ENCODE data around the gene NLRP6.

GRCh38 chr11:280706-281485, 2.7 kb downstream of the NLRP6 start:
- TF ChIP-seq CTCF (IDR thresholded peaks at IDR 0.05; ENCODE audit: low read depth, low read length) = no peak
- TF ChIP-seq EZH2phosphoT487 (IDR thresholded peaks at IDR 0.05; ENCODE audit: low read depth) = no peak

Data from OCI-LY3 (cell line).